Esophagus squamous epithelium (tissue), 5 donors: ENCODE measurements around the gene ATXN1. TPM values are rescaled to one million over a fixed set of nuclear protein-coding genes. Genes with fewer than 3 reads are reported as not detected.

ENCODE experiments used
- DNase-seq: peaks from one replicate; lab custom pipeline; 2025; lab: John Stamatoyannopoulos, UW
- H3K27ac ChIP-seq, 4 donors: fragments of 200-600 bp; sonication (generic); one replicate each; pipeline ENCODE4 v1.5.1; 2016 to 2019; ENCODE audit warnings: mild to moderate bottlenecking in 1 of 4
- H3K27me3 ChIP-seq, 4 donors: fragments of 200-600 bp; sonication (generic); 1 replicate in 3 of 4; 2 replicates in 1 of 4; pipeline versions ENCODE4 v1.5.1 to v1.6.0; 2017 to 2021; ENCODE audit warnings: antibody characterized with exemption in 1 of 4
- H3K36me3 ChIP-seq, 3 donors: fragments of 200-600 bp; sonication (generic); one replicate each; pipeline ENCODE4 v1.5.1; 2016 to 2019
- H3K4me1 ChIP-seq, 3 donors: fragments of 200-600 bp; sonication (generic); one replicate each; pipeline ENCODE4 v1.5.1; 2017 to 2019
- H3K4me3 ChIP-seq, 4 donors: fragments of 200-600 bp; sonication (generic); 1 replicate in 3 of 4; 2 replicates in 1 of 4; pipeline ENCODE4 v1.5.1; 2016 to 2019; ENCODE audit warnings: mild to moderate bottlenecking in 2 of 4, moderate library complexity in 1 of 4
- H3K9me3 ChIP-seq, 3 donors: fragments of 200-600 bp; sonication (generic); one replicate each; pipeline ENCODE4 v1.5.1; 2016 to 2019
- CTCF ChIP-seq, 6 experiments: fragments of 450-650 bp in 4 of 6; fragments of 200-600 bp in 2 of 6; sonication (generic) in 2 of 6; IDR thresholded peaks; one replicate each; pipeline ENCODE4 v1.5.1; 2016 to 2019; ENCODE audit warnings: antibody characterized with exemption in 6 of 6, mild to moderate bottlenecking in 4 of 6, moderate library complexity in 4 of 6
- POLR2A ChIP-seq, 4 donors: fragments of 450-650 bp; IDR thresholded peaks; one replicate each; pipeline ENCODE4 v1.6.1; 2017; ENCODE audit warnings: antibody characterized with exemption in 4 of 4, mild to moderate bottlenecking in 4 of 4, moderate library complexity in 3 of 4
- WGBS, 2 donors: methylation state at CpG; one replicate each; pipeline ENCODE4 v1.1.5; 2018; 5-methylcytosine and 5-hydroxymethylcytosine counted together
- intact Hi-C: fragments of 100-400 bp; cut with DNase I; formaldehyde crosslinking; loops from one replicate; pipeline ENCODE4 v1.15.0; 2022
- total RNA-seq, 4 donors: library from RNA; depleted of rRNA; stranded (reverse); fragments of >200 nt; gene quantifications; one replicate each; pipeline ENCODE4 v1.1.0, GENCODE V29; 2016
- donor health status: DM: yes; HTN: yes; CAD: no.

ATXN1 gene
- total RNA-seq, 4 donors from 2014 or later = 17.5 to 50.5 (median 28.5) TPM

- peak overlapping the region in 2 of 4 donors; percentile 10 to 27 for H3K27ac ChIP-seq
- intact Hi-C loops = loop anchor here (10.0 kb wide), 1 partner anchor 253 kb away; the partner anchor contains the start of gene ATXN1
- no peak for DNase-seq
- 40 to 58% methylated on average over 8 to 9 of the region's 10 CpGs for WGBS, 2 donors
- peaks cover 5 to 39% (median 7%) of the 10 kb centered on the region in 3 donors for H3K4me1 ChIP-seq
- peaks cover 0 to 15% (median 0%) of the 10 kb centered on the region in 3 donors for H3K36me3 ChIP-seq
- H3K9me3 ChIP-seq = no peaks in the 10 kb centered on the region
- TF ChIP-seq CTCF (IDR thresholded peaks at IDR 0.05) (no peak), POLR2A (IDR thresholded peaks at IDR 0.05) (no peak)
- H3K27me3 ChIP-seq = no peaks in the 10 kb centered on the region
- no peak overlapping the region for H3K4me3 ChIP-seq
Observed at GRCh38 chr6:16511723-16512489, 249.4 kb downstream of the ATXN1 start.

GRCh38 chr6:16511040-16511660 lies 250.1 kb downstream of the ATXN1 start:
- no peaks in the 10 kb centered on the region for H3K27me3 ChIP-seq
- H3K27ac ChIP-seq = peak overlapping the region in 1 of 4 donors; percentile 27
- H3K36me3 ChIP-seq = peaks cover 0 to 11% (median 0%) of the 10 kb centered on the region in 3 donors
- 50 to 56% methylated on average over 4 of the region's 4 CpGs for WGBS, 2 donors
- H3K4me1 ChIP-seq = peaks cover 5 to 42% (median 7%) of the 10 kb centered on the region in 3 donors
- TF ChIP-seq POLR2A (IDR thresholded peaks at IDR 0.05) = no peak
- peak; percentile 43 to 70 (median 62) for TF ChIP-seq CTCF (IDR thresholded peaks at IDR 0.05)
- H3K9me3 ChIP-seq = no peaks in the 10 kb centered on the region
- no peak overlapping the region for H3K4me3 ChIP-seq
- DNase-seq = no peak
- intact Hi-C loops = loop anchor here (10.0 kb wide), 1 partner anchor 254 kb away; the partner anchor contains the start of gene ATXN1

- DNase-seq = no peak
- intact Hi-C loops = loop anchor here (10.0 kb wide), 1 partner anchor 255 kb away; the partner anchor contains the start of gene ATXN1
- Histone ChIP-seq H3K27ac (no peak overlapping the region), H3K27me3 (no peaks in the 10 kb centered on the region), H3K4me3 (no peak overlapping the region), H3K36me3 (peaks cover 0 to 2% (median 0%) of the 10 kb centered on the region in 3 donors), H3K4me1 (peaks cover 5 to 51% (median 7%) of the 10 kb centered on the region in 3 donors), H3K9me3 (no peaks in the 10 kb centered on the region)
- TF ChIP-seq POLR2A (IDR thresholded peaks at IDR 0.05) (no peak), CTCF (IDR thresholded peaks at IDR 0.05) (no peak)
- WGBS, 2 donors = 86 to 96% methylated on average over 2 of the region's 2 CpGs
Observed at GRCh38 chr6:16510245-16510644, 251.0 kb downstream of the ATXN1 start.

- TF ChIP-seq CTCF (IDR thresholded peaks at IDR 0.05) = no peak
- Histone ChIP-seq H3K27me3 (no peaks in the 10 kb centered on the region), H3K9me3 (no peaks in the 10 kb centered on the region), H3K4me1 (peaks cover 5 to 55% (median 7%) of the 10 kb centered on the region in 3 donors), H3K36me3 (no peaks in the 10 kb centered on the region), H3K4me3 (no peak overlapping the region), H3K27ac (no peak overlapping the region)
- DNase-seq = no peak
- intact Hi-C loops = loop anchor here (10.0 kb wide), 1 partner anchor 174 kb away; no protein-coding TSS in a partner anchor
- 71 to 83% methylated on average over 1 of the region's 1 CpG for WGBS, 2 donors
Observed at GRCh38 chr6:16508959-16509358, 252.3 kb downstream of the ATXN1 start.
